NCI-H748 treated with DMSO at 0.1 percent for 48 hours (cell line): ENCODE measurements around the gene FANCI.

Experiments used
- DNase-seq: peaks from one replicate; lab custom pipeline; 2025; lab: John Stamatoyannopoulos, UW

FANCI gene

DNA sequence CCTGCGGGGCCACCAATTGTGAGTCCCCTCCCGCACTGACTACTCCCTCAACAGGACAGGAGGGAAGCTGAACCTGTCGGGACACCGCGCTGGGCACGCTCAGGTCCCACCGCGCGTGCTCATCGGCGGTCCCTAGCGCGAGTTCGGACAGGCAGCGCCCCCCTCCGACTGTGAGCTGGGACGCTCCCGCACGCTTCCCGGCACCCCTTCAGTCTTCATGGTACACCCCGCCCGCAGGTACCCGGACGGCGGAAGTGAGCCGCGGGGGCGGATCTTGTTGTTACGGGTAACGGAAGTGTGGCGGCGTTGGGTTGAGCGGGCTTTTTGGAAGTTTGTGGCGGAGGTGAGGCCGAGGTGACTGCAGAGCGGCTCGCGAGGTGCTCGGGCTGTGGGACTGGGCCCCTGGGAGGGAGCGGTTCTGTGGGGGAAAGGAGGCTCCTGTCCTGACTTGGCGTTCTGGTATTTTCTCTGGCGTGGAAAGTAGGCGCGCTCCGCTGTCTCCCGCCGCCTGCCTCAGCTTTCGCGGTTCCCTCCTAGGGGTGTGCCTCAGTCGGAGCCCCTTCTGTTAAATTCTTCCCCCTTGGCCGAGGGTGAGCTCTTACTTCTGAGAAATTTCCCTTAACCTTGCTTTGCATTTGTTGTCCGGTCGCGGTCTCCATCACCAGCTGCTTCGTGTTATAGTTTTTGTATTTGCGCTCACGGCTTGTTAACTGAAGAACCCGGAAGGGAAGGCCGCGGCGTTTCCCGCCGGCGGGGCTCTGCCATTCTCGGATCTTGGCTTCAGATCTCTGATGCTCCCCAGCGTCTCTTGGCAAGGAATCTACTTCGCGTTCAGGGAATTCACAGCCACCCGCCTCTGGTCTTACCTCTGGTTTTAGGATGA, at the start of gene FANCI:
TSS of gene FANCI (plus strand) at position 289 of the 883 bp plus-strand sequence. CDS start 3,669 bp downstream, outside the sequence.
- DNase-seq, result peak; percentile 81

GRCh38 chr15:89194608-89195007, 49.2 kb upstream of the FANCI start:
- no peak for DNase-seq

DNA sequence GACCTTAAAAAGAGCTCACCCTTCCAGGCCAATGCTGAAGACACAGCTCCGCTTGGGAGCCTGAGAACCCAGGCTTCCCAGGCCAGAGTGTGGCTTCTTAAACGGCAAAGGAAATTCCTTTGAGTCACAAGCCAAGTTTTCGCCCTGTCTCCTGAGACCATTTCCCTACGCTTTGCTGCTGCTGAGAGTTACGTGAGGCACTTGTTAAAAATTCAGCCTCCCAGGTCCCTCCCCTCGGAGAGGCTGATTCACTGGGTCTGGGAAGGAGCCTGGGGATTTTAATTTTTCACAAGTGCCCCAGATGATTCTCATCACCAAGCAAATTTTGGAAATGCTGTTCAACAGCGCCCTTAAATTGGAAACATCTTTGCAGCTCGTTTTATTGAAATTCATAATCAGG, 47.9 kb upstream of the FANCI start:
- DNase-seq, result no peak

GRCh38 chr15:89196241-89196640, 47.5 kb upstream of the FANCI start:
- DNase-seq, result no peak

DNA sequence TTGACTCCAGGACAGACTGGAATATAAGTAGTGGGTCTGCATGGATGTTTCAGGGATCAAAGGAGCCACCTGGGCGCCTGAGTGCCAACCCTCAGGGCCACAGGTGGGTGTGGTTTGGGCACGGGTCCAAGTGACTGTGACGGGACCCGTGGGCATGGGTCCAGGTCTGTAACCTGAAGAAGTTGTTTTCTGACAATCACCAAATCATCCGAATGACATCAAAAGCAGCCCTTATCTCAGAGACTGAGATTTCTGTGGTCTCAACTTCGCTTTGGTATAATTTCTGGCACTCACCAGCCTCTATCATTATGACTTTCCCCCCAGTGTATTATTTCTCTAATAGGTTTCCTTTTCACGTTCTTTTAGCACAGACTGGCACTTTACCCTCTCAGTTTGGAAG, 46.8 kb upstream of the FANCI start:
- DNase-seq, result no peak

DNA sequence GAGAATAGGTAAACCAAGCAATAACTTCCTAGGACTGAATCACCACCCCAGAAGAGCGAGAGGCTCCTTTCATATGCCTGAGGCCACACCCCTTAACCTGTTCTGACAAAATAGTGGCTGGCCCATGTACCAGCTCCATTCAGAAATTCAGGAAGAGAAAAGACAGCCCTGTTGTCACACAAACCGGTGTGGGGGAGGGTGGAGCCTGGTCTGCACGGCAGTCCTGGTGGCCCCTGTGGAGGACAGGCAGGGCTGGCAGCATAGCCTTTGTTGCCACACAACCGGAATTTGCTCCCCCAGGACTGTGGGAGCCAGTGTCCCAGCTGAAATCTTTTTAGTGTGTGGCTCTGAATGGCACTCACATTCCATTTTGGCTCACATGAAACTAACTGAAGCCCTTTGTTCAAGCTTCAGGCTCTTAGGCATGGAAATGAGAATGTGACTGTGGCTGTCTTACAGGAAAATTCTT, 46.2 kb upstream of the FANCI start:
- DNase-seq, result no peak

GRCh38 chr15:89198196-89198595, 45.6 kb upstream of the FANCI start:
- DNase-seq, result no peak

DNA sequence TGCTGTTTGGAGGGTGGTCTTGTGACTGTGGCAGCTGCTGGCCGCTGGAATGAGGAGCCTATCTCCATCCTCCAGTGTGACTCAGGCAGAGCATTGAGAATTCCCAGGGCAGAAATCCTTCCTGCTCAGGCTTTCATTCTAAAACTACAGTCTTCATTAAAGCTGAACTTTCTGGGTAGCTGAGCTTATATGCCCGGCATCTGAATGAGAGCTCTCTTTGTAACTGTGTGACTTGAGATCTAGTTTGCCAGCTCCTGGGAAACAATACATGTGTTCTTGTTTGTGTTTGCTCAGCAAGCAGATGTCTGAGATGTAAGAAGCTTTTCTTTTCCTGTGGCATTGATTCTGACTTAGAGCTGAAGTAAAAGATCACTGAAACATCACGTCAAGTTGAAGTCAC, 44.8 kb upstream of the FANCI start:
- no peak for DNase-seq

GRCh38 chr15:89199746-89200145, 44.0 kb upstream of the FANCI start:
- no peak for DNase-seq

GRCh38 chr15:89200182-89200581, 43.6 kb upstream of the FANCI start:
- no peak for DNase-seq

GRCh38 chr15:89201465-89202005, 42.2 kb upstream of the FANCI start:
- no peak for DNase-seq

DNA sequence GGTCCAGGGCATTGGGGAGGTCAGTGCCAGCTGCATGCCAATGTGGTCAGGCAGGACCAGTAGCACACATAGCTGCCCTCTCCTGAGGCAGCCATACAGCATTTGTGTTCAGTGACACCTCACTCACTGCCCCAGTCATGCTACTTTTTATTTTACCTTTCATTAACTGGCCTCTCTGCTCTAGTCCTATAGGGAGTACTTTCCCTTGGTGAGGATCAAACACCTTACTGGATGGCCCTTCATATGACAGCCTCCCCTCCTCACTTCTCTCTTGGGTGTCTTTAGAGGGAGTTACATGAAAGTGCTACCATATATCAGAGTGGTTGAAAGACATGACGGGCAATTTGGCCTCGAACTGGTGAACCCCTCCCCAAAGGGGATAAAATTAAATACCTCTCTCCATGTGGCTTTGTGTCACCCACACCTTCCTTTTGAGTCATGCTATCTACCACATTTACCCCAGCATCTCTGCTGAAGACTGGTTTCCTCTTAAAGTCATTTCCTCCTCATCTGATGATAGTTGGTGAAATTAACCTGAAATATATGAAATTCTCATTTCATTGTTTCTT, 40.0 kb upstream of the FANCI start:
- DNase-seq, result no peak

DNA sequence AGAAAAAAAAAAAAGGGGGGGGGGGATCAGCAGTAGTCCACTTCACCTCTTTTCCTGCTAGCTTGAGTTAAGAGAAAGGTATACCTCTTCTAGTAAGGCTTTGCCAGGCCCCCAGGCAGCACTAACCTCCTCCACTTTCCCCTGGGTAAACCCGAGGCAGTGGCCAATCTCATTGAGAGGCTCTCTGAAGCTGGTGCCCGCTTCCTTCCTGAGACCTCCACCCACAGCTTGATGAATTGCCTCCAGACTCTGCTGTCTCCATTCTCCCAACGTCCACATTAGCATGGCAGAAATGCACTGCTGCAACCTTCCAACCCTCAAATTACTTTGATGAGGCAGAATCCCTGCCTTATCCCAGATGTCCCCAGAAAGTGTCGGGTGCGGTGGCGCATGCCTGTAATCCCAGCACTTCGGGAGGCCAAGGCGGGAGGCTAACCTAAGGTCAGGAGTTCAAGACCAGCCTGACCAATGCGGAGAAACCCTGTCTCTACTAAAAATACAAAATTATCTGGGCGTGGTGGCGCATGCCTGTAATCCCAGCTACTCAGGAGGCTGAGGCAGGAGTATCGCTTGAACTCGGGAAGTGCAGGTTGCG, 37.7 kb upstream of the FANCI start:
- DNase-seq, result no peak

DNA sequence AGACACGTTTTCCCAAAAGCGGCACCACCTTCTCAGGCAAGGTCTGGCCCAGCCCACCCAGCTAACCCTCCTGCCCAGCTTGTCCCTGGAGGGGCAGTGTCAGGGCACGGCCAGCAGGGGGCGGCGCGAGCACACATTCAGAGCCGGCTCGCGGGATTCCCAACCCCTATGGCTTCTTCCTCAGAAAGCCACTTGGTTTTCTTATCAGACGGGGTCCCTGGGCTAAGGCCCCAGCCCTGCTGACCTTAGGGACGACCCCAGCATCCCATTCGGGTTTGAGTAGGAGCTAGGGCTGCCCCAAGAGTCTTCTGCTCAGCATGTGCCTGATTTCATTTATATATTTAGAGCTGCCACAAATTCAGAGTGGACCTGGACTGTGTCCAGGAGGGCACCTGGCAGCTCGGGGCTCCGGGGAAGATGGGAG, 36.9 kb upstream of the FANCI start:
- DNase-seq, result peak; percentile 7

GRCh38 chr15:89208256-89208655, 35.5 kb upstream of the FANCI start:
- no peak for DNase-seq

GRCh38 chr15:89209057-89209456, 34.7 kb upstream of the FANCI start:
- DNase-seq, result no peak

- no peak for DNase-seq
These were observed 32.1 kb upstream of the FANCI start for GRCh38 chr15:89211678-89212170.

- DNase-seq, result no peak
These were observed 28.2 kb upstream of the FANCI start for GRCh38 chr15:89215627-89216026.

GRCh38 chr15:89217031-89217430, 26.7 kb upstream of the FANCI start:
- DNase-seq, result no peak

DNA sequence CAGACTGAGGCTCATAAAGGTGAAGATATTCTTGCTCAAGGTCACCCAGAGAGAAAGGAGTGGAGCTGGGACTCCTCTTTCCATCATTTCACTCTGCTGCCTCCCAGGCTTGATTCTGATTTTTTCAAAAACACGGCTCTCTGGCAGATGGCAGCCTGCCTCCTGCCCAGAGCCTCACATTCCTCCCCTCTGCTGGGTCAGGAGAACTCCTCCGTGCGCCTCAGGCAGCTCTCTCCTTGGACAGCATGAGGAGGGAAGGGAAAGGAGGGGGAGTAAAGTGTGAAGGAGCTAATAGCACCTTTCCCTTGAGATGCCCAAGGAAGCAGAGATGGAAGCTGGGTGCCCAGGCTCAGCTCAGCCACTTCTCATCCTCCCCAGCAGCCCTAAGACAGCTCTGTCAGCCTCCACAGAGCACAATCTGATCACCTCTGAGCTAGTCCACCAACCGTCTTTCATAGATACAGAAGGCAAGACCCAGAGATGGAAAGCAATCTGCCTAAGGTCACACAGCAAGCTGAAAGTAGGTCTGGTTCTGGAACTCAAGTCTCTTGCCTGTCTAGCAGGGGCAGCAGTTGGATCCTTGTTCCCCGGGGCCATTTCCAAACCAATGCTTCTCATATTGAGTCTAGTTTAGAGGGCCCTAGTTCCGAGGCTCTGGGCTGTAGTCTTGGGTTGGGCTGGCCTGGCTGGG, 25.9 kb upstream of the FANCI start:
- no peak for DNase-seq

- DNase-seq, result no peak
These were observed 25.2 kb upstream of the FANCI start for GRCh38 chr15:89218531-89218930.

DNA sequence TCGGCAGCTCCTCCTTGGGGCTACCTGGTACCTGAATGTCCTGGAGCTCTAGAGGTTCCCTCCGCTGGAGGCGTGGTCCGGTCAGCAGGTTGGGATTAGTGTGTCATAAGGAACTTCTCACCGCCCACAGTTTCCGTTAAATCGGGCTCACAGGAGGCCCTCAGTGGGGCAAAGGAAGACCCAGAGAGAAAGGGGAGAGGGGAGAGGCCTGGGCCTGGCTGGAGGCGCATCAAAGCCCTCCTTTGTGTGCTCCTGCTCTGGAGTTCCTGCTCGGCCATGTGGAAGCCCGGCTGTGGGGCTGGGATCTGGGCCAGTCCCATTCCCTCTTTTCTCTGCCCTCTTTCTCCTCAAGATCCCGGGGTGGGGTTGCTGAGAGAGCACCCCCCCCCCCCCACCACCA, 22.2 kb upstream of the FANCI start, which contains the start of gene RLBP1:
TSS of gene RLBP1 (minus strand) at position 37 of the 400 bp plus-strand sequence. CDS start 2,604 bp downstream, outside the sequence.
- no peak for DNase-seq
